ENCODE data around the gene BMF. TPM values are rescaled to one million over a fixed set of nuclear protein-coding genes. Genes with fewer than 3 reads are reported as not detected.
A peak's percentile ranks its signal among the peaks of the same experiment; 100 is the strongest.

Gene BMF
- total RNA-seq, 4 donors from 2014 or later, result 13.3 to 35.4 (median 25.1) TPM

DNA sequence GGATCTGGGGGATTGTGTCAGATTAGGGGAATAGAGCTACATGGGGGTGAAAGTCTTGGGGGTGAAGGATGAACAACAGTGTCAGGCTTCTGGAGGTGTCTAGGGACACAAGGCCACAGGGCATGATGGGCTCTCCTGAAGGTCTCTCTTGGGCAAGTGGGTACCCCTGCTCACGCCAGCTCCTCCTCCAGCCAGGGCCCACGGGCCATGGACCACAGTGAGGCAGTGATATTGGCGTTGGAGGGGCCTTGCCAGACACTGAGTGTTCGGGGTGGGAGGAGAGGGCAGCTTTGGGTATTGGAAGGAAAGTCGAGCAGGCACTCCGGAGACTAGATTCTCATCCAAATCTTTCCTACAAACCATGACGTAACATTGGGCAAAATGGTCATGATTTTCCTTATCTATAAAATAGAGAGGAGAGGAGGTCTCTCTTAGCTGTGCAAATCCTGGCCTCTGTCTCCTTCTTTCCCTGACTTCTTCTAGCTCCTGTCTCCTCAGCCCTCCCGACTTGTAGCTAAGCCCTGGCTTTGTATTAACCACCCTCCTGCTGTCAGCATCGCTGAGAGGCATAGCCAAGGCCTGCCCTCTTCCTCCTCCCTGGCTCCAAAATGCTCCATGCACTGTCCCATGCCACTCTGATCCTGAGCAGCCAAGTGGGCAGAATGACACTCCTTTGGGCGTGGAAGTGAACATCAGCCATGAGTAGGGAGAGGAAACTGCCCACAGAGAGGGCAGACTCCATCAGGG lies 45.7 kb downstream of the BMF start:
- H3K27ac ChIP-seq, result peak overlapping the region in 1 of 4 donors; percentile 24
- intact Hi-C loops (cut with DNase I; ENCODE audit: low total_unique reads), result no loop called here
- H3K4me3 ChIP-seq, result no peak overlapping the region
- no peaks in the 10 kb centered on the region for H3K27me3 ChIP-seq
- in situ Hi-C loops (cut with MboI; ENCODE audit: low pct_ligation_motif_present in 1 of 4, low pct_unique_long_range_greater_than_20kb in 1 of 4, low sequenced_read_pairs in 3 of 4), result no loop called here
- no peaks in the 10 kb centered on the region for H3K9me3 ChIP-seq
- H3K36me3 ChIP-seq, result no peaks in the 10 kb centered on the region
- peaks cover under 1 to 5% (median 3%) of the 10 kb centered on the region in 4 donors for H3K4me1 ChIP-seq
- TF ChIP-seq CTCF (IDR thresholded peaks at IDR 0.05) (no peak), EP300 (IDR thresholded peaks at IDR 0.05; ENCODE audit: low read depth) (no peak), POLR2A (IDR thresholded peaks at IDR 0.05) (no peak)
- no peak for DNase-seq
- WGBS, 2 donors (ENCODE audit: low coverage in 1 of 2), result 90 to 91% methylated on average over 2 to 10 of the region's 10 CpGs

GRCh38 chr15:40061212-40061901 lies 47.3 kb downstream of the BMF start:
- TF ChIP-seq EP300 (IDR thresholded peaks at IDR 0.05; ENCODE audit: low read depth), result no peak
- no peak for TF ChIP-seq CTCF (IDR thresholded peaks at IDR 0.05)
- TF ChIP-seq POLR2AphosphoS5 (IDR thresholded peaks at IDR 0.05), result no peak
- TF ChIP-seq POLR2A (IDR thresholded peaks at IDR 0.05), result no peak
- DNase-seq, result no peak
- H3K27me3 ChIP-seq, result no peaks in the 10 kb centered on the region
- H3K4me1 ChIP-seq, result peaks cover 0 to 4% (median 2%) of the 10 kb centered on the region in 4 donors
- intact Hi-C loops (cut with DNase I; ENCODE audit: low total_unique reads), result no loop called here
- no peaks in the 10 kb centered on the region for H3K9me3 ChIP-seq
- no peaks in the 10 kb centered on the region for H3K36me3 ChIP-seq
- H3K27ac ChIP-seq, result no peak overlapping the region
- in situ Hi-C loops (cut with MboI; ENCODE audit: low pct_ligation_motif_present in 1 of 4, low pct_unique_long_range_greater_than_20kb in 1 of 4, low sequenced_read_pairs in 3 of 4), result no loop called here
- WGBS, 2 donors (ENCODE audit: low coverage in 1 of 2), result 87 to 99% methylated on average over 10 to 15 of the region's 15 CpGs
- no peak overlapping the region for H3K4me3 ChIP-seq

- Histone ChIP-seq H3K9me3 (no peaks in the 10 kb centered on the region), H3K4me3 (no peak overlapping the region), H3K27ac (no peak overlapping the region), H3K27me3 (no peaks in the 10 kb centered on the region), H3K36me3 (no peaks in the 10 kb centered on the region), H3K4me1 (peaks cover 7 to 14% (median 8%) of the 10 kb centered on the region in 4 donors)
- in situ Hi-C loops (cut with MboI; ENCODE audit: low pct_ligation_motif_present in 1 of 4, low pct_unique_long_range_greater_than_20kb in 1 of 4, low sequenced_read_pairs in 3 of 4), result no loop called here
- intact Hi-C loops (cut with DNase I; ENCODE audit: low total_unique reads), result no loop called here
- no peak for DNase-seq
- 86 to 94% methylated on average over 7 to 10 of the region's 10 CpGs for WGBS, 2 donors (ENCODE audit: low coverage in 1 of 2)
- TF ChIP-seq POLR2A (IDR thresholded peaks at IDR 0.05) (no peak), EP300 (IDR thresholded peaks at IDR 0.05; ENCODE audit: low read depth) (no peak), POLR2AphosphoS5 (IDR thresholded peaks at IDR 0.05) (no peak), CTCF (IDR thresholded peaks at IDR 0.05) (no peak)
Observed at GRCh38 chr15:40060236-40060961, 48.3 kb downstream of the BMF start.

DNA sequence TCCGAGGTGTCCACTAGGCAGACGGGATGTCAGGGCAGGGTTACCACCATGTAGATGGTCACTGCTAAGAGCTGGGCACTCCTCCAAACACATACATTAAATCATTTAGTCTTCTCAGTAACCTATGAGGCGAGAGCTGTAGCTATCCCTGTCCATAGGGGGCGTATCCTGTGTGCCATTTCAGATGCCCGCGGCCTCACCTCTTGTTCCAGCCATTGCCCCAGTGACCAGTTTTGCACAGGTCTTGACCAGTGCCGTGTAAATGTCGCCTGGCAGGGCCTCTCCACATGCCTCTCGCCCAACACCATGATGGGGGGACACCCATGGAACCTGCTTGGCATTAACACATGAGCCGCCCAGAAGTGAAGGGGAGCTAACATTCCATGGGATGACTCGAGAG lies 48.9 kb downstream of the BMF start:
- no peak for DNase-seq
- intact Hi-C loops (cut with DNase I; ENCODE audit: low total_unique reads) (loop anchor here (2.0 kb wide), 1 partner anchor 67 kb away; no protein-coding TSS in a partner anchor), in situ Hi-C loops (cut with MboI; ENCODE audit: low pct_ligation_motif_present in 1 of 4, low pct_unique_long_range_greater_than_20kb in 1 of 4, low sequenced_read_pairs in 3 of 4) (loop anchor here in 1 of 4 donors (10.0 kb wide), 1 partner anchor 45 kb away; the partner anchor contains the start of gene BMF)
- TF ChIP-seq POLR2AphosphoS5 (IDR thresholded peaks at IDR 0.05), result no peak
- TF ChIP-seq CTCF (IDR thresholded peaks at IDR 0.05), result no peak
- no peak for TF ChIP-seq POLR2A (IDR thresholded peaks at IDR 0.05)
- no peak for TF ChIP-seq EP300 (IDR thresholded peaks at IDR 0.05; ENCODE audit: low read depth)
- Histone ChIP-seq H3K27me3 (no peaks in the 10 kb centered on the region), H3K4me1 (peaks cover 13 to 20% (median 13%) of the 10 kb centered on the region in 4 donors), H3K27ac (no peak overlapping the region), H3K36me3 (no peaks in the 10 kb centered on the region), H3K4me3 (no peak overlapping the region), H3K9me3 (no peaks in the 10 kb centered on the region)
- 90 to 100% methylated on average over 2 to 11 of the region's 11 CpGs for WGBS, 2 donors (ENCODE audit: low coverage in 1 of 2)

Measured in transverse colon (tissue), 4 donors.